ENCODE results near the gene NFIX. TPM values are rescaled to one million over a fixed set of nuclear protein-coding genes. Genes with fewer than 3 reads are reported as not detected.

The NFIX gene
- total RNA-seq, 4 donors from 2014 or later, result 31.9 to 128 (median 105) TPM

- H3K4me1 ChIP-seq, result peaks cover 90 to 95% of the 10 kb centered on the region in 2 donors
- H3K4me3 ChIP-seq, result no peak overlapping the region
- in situ Hi-C loops (cut with MboI; ENCODE audit: low sequenced_read_pairs in 4 of 4), result no loop called here
Measured at GRCh38 chr19:13028027-13028426, 32.8 kb downstream of the NFIX start.

GRCh38 chr19:13029301-13029880 lies 34.1 kb downstream of the NFIX start:
- Histone ChIP-seq H3K27me3 (no peaks in the 10 kb centered on the region), H3K4me3 (no peak overlapping the region), H3K36me3 (no peaks in the 10 kb centered on the region), H3K27ac (peak overlapping the region; percentile 97 to 100 (median 99)), H3K9me3 (no peaks in the 10 kb centered on the region), H3K4me1 (peaks cover 98% of the 10 kb centered on the region in 2 donors)
- in situ Hi-C loops (cut with MboI; ENCODE audit: low sequenced_read_pairs in 4 of 4) (no loop called here), intact Hi-C loops (cut with DNase I; ENCODE audit: low total_unique reads) (loop anchor here (5.0 kb wide), 1 partner anchor 33 kb away; no protein-coding TSS in a partner anchor)
- TF ChIP-seq POLR2A (IDR thresholded peaks at IDR 0.05), result no peak
- no peak for TF ChIP-seq CTCF (IDR thresholded peaks at IDR 0.05 in 4 of 5, conservative IDR thresholded peaks at IDR 0.05 in 1 of 5)
- DNase-seq, result peak in 1 of 2 donors; percentile 13
- ATAC-seq, result peak in 1 of 2 donors; percentile 9

More at GRCh38 chr19:13028027-13028426, 32.8 kb downstream of the NFIX start:
- TF ChIP-seq CTCF (IDR thresholded peaks at IDR 0.05 in 4 of 5, conservative IDR thresholded peaks at IDR 0.05 in 1 of 5) (no peak), POLR2A (IDR thresholded peaks at IDR 0.05) (no peak)
- Histone ChIP-seq H3K36me3 (no peaks in the 10 kb centered on the region), H3K27ac (peak overlapping the region; percentile 97 to 100 (median 99)), H3K27me3 (no peaks in the 10 kb centered on the region), H3K9me3 (no peaks in the 10 kb centered on the region)
- DNase-seq (peak in 1 of 2 donors; percentile 14), ATAC-seq (no peak)
- intact Hi-C loops (cut with DNase I; ENCODE audit: low total_unique reads), result loop anchor here (5.0 kb wide), 1 partner anchor 34 kb away; no protein-coding TSS in a partner anchor

- Histone ChIP-seq H3K27me3 (no peaks in the 10 kb centered on the region), H3K4me3 (no peak overlapping the region), H3K36me3 (no peaks in the 10 kb centered on the region), H3K27ac (peak overlapping the region; percentile 97 to 100 (median 99)), H3K9me3 (no peaks in the 10 kb centered on the region), H3K4me1 (peaks cover 98 to 99% of the 10 kb centered on the region in 2 donors)
- DNase-seq (peak in 1 of 2 donors; percentile 74), ATAC-seq (peak in 1 of 2 donors; percentile 18)
- intact Hi-C loops (cut with DNase I; ENCODE audit: low total_unique reads) (loop anchor here (2.0 to 5.0 kb wide), 3 partner anchors 27 to 122 kb away; partner anchors contain the start of genes IER2 and STX10), in situ Hi-C loops (cut with MboI; ENCODE audit: low sequenced_read_pairs in 4 of 4) (loop anchor here in 2 of 4 donors (10.0 kb wide), 1 partner anchor 45 kb away; no protein-coding TSS in a partner anchor)
- TF ChIP-seq POLR2A (IDR thresholded peaks at IDR 0.05) (no peak), CTCF (IDR thresholded peaks at IDR 0.05 in 4 of 5, conservative IDR thresholded peaks at IDR 0.05 in 1 of 5) (peak; percentile 54 to 73 (median 70))
Measured at GRCh38 chr19:13029893-13030292, 34.6 kb downstream of the NFIX start.

GRCh38 chr19:13031917-13032623 lies 36.8 kb downstream of the NFIX start:
- peak overlapping the region in 3 of 4 donors; percentile 8 to 25 (median 18) for H3K4me3 ChIP-seq

More at GRCh38 chr19:13031917-13032623, 36.8 kb downstream of the NFIX start:
- H3K36me3 ChIP-seq, result no peaks in the 10 kb centered on the region
- TF ChIP-seq POLR2A (IDR thresholded peaks at IDR 0.05) (peak; percentile 76 to 87), CTCF (IDR thresholded peaks at IDR 0.05 in 4 of 5, conservative IDR thresholded peaks at IDR 0.05 in 1 of 5) (no peak)
- peak; percentile 80 to 89 for DNase-seq
- peak overlapping the region; percentile 97 to 100 (median 99) for H3K27ac ChIP-seq
- H3K9me3 ChIP-seq, result no peaks in the 10 kb centered on the region
- in situ Hi-C loops (cut with MboI; ENCODE audit: low sequenced_read_pairs in 4 of 4) (loop anchor here in 2 of 4 donors (10.0 kb wide), 1 partner anchor 47 kb away; no protein-coding TSS in a partner anchor), intact Hi-C loops (cut with DNase I; ENCODE audit: low total_unique reads) (loop anchor here (2.0 to 5.0 kb wide), 3 partner anchors 29 to 120 kb away; partner anchors contain the start of genes IER2 and STX10)
- peak; percentile 63 to 74 for ATAC-seq
- H3K27me3 ChIP-seq, result no peaks in the 10 kb centered on the region
- H3K4me1 ChIP-seq, result peaks cover 98 to 99% of the 10 kb centered on the region in 2 donors

All from gastrocnemius medialis (tissue), 4 donors.